DMS 273 (cell line): ENCODE data around the gene ARID5B.
"Not testable (repeated sequence)": the region's sequence is repeated elsewhere in the genome, so short reads cannot be mapped to it uniquely, and the experiment has no call there.

Source experiments
- DNase-seq: peaks from one replicate; lab custom pipeline; 2025; ENCODE audit not compliant: unreplicated experiment; lab: John Stamatoyannopoulos, UW

ARID5B gene

GRCh38 chr10:62028502-62028842 is 127.0 kb downstream of the ARID5B start:
- not testable (repeated sequence) for DNase-seq

GRCh38 chr10:62029401-62029800 is 127.9 kb downstream of the ARID5B start:
- DNase-seq, result no peak

- no peak for DNase-seq
These were observed 130.0 kb downstream of the ARID5B start for GRCh38 chr10:62031507-62031906.

GRCh38 chr10:62033125-62033524 is 131.6 kb downstream of the ARID5B start:
- DNase-seq, result no peak

- DNase-seq, result no peak
These were observed 132.7 kb downstream of the ARID5B start for GRCh38 chr10:62034096-62034640.

- peak; percentile 52 for DNase-seq
These were observed 134.9 kb downstream of the ARID5B start for GRCh38 chr10:62036186-62037081.

- DNase-seq, result no peak
These were observed 135.8 kb downstream of the ARID5B start for GRCh38 chr10:62037166-62037831.

- no peak for DNase-seq
These were observed 136.6 kb downstream of the ARID5B start for GRCh38 chr10:62037890-62038608.

- DNase-seq, result peak; percentile 70
These were observed 137.2 kb downstream of the ARID5B start for GRCh38 chr10:62038609-62039190.

- no peak for DNase-seq
These were observed 138.5 kb downstream of the ARID5B start for GRCh38 chr10:62039954-62040353.

- no peak for DNase-seq
These were observed 139.4 kb downstream of the ARID5B start for GRCh38 chr10:62040881-62041280.

GRCh38 chr10:62043421-62044021 is 142.0 kb downstream of the ARID5B start:
- DNase-seq, result no peak

- DNase-seq, result no peak
These were observed 143.1 kb downstream of the ARID5B start for GRCh38 chr10:62044566-62044965.

GRCh38 chr10:62045765-62046521 is 144.4 kb downstream of the ARID5B start:
- no peak for DNase-seq

- DNase-seq, result peak; percentile 69
These were observed 145.2 kb downstream of the ARID5B start for GRCh38 chr10:62046522-62047227.

GRCh38 chr10:62047228-62047892 is 145.9 kb downstream of the ARID5B start:
- no peak for DNase-seq

GRCh38 chr10:62047960-62048383 is 146.5 kb downstream of the ARID5B start:
- no peak for DNase-seq

GRCh38 chr10:62048470-62048869 is 147.0 kb downstream of the ARID5B start:
- DNase-seq, result no peak
